Endothelial cell of hepatic sinusoid (primary cell): ENCODE data around the gene RABGAP1L.

ENCODE experiments used
- in situ Hi-C: cut with HindIII; loops from 2 replicates; pipeline ENCODE4 v1.10.0; 2017; ENCODE audit warnings: low sequenced_read_pairs

Gene RABGAP1L

DNA sequence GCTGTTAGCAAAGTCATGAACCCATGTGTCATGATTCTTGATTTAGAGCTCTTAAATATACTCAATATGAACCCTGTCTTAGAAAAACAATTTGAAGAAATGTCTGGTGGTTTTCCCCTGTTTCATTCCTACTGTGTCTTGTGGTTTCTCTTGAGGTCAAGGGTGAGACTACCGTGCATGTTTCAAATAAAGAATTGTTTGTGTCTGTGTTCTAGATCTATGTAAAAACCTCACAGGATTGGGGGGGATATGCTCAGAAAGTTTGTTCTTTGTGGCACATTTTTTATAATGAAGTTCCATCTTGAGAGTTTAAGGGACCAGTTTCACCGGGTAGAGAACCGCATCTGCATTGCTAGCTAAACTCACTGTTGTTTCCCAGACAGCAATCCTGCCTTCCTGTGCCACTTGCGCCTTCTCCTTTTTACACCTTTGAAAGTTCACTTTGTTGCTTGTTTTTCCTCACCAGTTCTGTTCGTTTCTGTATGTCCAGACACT, 809.5 kb downstream of the RABGAP1L start:
- in situ Hi-C loops: no loop called here

DNA sequence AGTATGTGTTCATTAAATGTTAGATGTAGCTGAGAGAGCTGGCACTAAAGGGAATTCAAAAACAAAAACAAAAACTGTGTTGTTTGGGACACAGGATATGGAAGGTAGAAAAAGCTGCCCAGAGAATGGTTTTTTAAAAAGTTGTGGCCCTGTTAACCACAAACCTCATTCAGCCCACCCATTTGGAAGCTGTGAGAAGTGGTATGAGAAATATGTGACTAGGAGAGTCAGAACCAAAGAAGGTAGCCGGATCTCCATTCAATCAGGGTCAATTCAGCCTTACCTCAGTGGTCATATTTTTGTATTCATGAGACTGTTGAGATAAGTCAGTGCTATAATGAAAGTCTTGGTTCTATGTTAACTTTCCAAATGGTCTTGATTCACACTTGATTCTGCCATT, 810.7 kb downstream of the RABGAP1L start:
- in situ Hi-C loops: no loop called here

DNA sequence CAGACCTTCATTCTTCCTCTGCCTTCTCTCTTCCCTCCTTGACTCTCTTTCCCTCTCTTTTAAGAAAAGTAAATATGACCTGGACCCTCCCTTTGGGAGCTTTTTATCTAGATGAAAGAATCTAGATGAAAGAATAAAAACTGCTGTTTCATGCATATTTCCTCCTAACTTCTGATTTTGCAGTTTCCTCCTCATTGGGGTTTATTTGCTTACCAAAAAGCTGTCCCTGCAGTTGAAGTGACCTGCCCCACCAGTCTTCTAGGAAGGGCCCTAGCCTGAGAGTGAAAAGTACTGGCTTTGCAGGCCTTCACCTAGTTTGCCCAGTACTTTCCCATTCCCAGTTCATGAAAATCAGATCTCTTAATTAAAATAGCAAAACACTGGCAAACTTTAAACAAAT, 812.1 kb downstream of the RABGAP1L start:
- in situ Hi-C loops: no loop called here

DNA sequence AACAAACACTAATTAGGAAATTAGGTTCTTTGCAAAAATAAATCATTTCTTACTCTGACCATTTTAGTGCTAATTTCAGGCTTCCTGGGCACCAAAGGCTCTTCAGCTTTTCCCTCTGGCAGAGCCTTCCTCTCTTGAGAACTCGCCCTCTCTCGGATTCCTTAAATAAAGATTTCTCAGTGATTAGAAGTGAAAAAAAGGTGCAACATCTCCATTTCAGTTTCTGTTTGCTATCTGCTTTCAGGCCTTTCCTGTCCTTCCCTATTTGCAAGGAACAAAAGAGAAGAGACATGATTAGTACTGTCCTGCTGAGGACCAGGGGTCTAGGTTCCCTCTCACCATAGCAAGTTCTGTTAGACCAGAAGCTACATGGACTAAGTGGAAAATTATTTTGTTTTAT, 812.6 kb downstream of the RABGAP1L start:
- in situ Hi-C loops: no loop called here

DNA sequence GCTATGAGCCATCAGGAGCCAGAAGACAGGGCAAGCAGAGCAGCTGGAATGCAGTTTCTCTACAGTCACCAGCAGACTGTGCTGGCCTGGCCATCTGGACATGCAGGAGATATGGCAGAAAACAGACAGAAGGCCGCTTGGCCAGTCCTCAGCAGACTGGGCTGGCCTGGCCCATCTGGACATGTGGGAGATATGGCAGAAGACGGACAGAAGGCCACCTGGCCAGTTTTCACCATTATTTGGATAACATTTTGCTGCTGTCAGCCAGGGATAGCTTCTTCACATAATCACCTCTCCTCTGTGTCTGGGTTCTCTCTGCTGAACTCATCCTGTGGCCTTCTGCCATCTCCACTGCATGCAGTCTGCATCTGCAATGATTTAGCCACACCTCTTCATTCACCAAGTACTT, 815.4 kb downstream of the RABGAP1L start:
- in situ Hi-C loops: loop anchor here (25.0 kb wide), 1 partner anchor 187 kb away; no protein-coding TSS in a partner anchor

DNA sequence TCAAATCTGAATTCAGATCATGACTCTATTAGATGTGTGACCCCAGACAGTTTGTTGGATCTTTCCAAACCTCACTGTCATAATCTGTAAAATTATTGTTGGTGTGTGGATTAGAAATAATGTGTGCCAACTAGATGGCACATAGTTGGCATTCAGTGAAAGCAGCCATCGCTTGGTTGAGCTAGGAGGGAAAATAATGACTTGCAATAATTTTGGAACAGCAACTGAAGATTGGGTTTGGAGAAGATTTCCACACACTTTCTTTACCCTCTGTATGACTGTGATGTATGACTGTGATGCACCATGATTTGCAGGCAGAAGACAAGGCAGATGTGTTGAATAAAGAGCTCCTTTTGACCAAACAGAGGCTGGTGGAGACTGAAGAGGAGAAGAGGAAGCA, 816.4 kb downstream of the RABGAP1L start:
- in situ Hi-C loops: loop anchor here (25.0 kb wide), 1 partner anchor 188 kb away; no protein-coding TSS in a partner anchor

DNA sequence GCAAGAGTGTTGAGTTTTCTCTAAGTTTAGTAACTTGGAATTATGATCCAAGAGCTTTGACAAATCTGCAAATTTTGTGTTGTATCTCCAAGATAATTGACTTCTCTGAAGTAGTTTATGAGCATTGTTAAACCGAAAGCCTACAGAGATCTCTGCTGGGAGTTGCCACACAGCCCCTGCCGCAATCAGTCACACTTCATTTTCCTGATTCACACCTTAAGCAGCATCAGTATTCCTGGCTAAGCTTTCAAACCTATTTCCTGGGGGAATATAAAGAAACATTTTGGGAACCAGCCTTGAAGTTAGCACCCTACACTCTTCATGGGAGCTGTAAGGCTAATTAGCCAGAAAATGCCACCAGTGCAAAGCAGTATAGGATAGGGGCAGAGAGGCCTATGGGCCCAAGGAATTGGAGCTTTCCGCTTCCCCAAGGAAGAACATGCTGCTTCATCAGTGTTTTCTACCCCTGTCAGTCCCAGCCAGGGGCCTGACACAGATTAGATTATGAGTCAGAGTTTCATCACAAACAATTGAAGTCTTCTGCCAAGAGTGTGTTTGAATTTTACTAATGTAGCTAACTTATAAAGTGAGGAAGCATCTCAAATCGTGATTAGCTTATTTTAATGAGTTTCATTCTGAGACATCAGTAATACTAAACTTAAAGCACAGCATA, 817.3 kb downstream of the RABGAP1L start:
- in situ Hi-C loops: loop anchor here (25.0 kb wide), 1 partner anchor 189 kb away; no protein-coding TSS in a partner anchor

DNA sequence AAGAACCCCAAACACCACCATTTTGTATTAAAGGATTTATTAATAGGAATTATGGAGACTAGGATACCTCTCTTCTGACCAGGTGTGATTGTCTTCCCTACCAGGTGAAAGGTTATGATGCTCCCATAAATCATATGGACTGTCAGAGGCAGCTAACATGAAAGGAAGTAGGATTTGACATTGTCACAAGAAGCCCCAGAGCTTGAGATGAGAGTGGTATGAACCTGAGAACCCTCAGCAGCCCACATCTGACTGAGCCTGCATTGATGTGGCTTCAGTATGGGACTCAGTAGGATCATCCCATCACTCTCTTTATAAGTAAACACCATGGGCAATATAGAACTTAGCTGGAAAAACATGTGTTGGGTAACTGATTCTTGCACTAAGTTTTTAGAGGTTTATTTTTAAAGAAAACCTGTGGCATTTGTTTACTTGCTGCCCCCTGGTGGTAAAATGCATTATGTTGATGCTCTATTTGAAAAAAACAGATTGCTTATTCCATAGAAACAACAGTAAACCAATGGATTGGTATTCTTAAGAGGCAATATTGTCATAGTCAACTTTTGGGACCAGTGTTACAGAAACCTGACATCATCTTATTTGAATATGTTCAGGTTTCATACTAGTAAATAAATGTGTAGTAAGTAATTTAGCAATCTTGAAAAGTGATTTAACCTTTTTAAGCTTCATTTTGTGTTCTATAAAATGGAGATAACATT, 823.8 kb downstream of the RABGAP1L start:
- in situ Hi-C loops: loop anchor here (25.0 kb wide), 1 partner anchor 196 kb away; no protein-coding TSS in a partner anchor

DNA sequence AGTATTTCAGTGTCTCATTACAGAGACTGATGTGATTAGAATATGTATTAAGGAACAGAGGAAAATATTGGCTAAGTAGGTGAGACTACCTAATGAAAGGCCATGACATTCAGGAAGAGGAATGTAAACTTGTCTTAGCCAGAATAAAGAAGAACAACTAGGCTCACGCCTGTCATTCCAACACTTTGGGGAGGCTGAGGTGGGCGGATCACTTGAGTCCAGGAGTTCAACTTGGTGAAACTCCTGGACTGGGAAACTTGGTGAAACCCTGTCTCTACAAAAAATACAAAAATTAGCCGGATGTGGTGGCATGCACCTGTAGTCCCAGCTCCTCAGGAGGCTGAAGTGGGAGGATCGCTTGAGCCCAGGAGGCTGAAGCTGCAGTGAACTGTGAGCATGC, 825.6 kb downstream of the RABGAP1L start:
- in situ Hi-C loops: loop anchor here (25.0 kb wide), 1 partner anchor 198 kb away; no protein-coding TSS in a partner anchor

DNA sequence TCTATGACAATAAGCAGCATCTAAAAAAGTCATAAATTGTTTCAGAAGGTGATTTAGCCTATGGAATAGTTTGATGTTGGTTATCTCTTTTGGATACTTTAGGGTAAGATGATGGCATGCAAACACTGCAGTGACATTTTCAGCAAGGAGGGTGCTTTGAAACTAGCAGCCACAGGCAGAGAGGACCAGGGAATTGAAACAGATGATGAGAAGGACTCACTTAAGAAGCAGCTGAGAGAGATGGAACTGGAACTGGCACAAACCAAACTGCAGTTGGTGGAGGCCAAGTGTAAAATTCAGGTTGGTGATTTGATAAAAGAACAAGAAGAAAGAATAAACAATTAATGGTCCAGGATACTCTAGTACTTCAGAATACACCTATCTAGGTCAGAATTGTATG, 829.2 kb downstream of the RABGAP1L start:
- in situ Hi-C loops: loop anchor here (25.0 kb wide), 1 partner anchor 201 kb away; no protein-coding TSS in a partner anchor

DNA sequence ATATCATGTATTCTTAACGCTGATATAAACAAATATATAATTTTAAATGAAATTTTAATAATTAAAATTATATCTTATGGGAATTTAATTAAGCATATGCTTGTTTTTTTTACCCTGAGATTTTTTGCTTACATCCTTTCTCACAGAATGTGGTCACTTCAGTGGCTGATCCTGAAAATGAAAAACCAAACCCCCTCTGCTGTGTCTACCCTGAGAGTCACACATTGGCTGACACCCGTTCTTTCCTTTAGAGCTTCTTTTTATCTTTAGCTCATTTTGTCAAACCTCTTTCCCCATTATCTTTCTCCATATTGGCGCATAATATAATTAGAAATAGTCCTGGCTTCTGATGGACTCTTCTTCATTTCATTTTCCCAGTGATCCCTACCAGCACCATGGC, 829.7 kb downstream of the RABGAP1L start:
- in situ Hi-C loops: loop anchor here (25.0 kb wide), 1 partner anchor 202 kb away; no protein-coding TSS in a partner anchor

DNA sequence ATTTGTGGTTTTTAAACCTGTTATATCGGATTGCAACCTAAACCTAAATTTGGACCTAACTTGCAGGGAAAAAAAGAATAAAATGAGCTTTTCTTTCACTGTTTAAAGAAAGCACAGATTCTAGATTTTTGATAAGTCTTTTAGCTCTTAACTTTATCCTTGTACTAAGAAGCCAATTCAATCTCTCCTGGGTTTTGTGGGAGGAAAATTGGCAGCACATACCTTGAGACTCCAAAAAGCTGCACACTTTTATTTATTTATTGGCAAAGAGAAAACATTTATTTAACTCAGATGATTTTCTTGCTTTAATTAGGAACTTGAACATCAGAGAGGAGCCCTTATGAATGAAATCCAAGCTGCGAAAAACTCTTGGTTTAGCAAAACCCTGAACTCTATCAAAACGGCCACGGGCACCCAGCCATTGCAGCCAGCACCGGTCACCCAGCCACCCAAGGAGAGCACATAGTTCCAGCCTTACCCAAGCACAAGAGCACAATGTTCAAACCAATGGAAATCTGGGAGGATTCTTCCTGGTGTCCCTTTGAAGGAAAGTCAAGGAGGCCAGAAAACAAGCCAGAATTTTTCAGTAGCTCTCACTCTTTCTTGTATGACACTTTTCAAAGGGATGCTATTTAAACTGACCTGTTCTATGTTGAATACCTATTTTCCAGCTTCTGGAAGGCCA, 830.4 kb downstream of the RABGAP1L start:
- in situ Hi-C loops: loop anchor here (25.0 kb wide), 1 partner anchor 202 kb away; no protein-coding TSS in a partner anchor

DNA sequence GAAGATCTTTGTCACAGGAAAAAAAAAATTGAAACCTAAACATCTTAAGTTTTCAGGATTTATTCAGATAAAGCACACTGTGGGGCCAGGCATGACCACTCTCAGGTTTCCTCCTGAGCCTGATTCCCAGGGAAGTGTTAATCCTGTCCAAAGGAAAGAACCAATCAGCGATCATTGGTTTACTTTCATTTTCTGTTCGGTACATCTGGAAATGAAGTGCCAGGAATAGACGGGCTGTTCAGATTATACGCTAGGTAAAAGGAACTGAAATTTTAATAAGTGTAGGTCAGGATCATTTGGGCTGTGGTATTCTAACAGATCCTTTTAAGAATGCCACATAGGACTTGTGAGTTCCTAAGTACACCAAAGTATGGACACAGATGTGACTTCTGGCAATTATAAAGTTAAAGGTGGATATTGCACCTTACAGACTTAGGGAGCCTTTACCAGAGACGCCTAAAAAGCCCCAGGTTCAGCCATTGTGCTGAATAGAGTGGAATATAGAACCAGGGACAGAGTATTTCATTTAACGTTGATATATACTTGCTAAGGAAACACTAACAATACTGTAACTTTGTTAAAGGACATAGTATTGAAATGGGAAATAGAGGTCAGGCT, 831.2 kb downstream of the RABGAP1L start:
- in situ Hi-C loops: loop anchor here (25.0 kb wide), 1 partner anchor 203 kb away; no protein-coding TSS in a partner anchor

DNA sequence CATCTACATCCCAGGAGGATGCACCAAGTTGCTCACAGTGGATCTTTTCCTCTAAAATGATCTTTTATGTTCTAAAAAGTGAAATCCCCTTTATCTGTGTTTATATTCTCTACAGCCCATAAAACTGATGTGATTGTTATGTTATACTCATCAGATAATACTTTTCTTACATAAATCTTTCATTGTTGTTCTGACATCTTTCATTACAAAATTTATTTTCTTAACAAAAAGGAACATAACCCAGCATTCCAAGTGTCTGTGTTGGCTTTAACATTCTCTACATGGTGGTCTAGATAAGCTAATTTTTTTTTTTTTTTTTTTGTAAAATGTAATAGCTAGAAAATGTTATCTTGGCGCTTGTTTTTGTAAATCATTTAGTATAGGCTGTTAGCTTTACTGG, 832.2 kb downstream of the RABGAP1L start:
- in situ Hi-C loops: loop anchor here (25.0 kb wide), 1 partner anchor 204 kb away; no protein-coding TSS in a partner anchor

DNA sequence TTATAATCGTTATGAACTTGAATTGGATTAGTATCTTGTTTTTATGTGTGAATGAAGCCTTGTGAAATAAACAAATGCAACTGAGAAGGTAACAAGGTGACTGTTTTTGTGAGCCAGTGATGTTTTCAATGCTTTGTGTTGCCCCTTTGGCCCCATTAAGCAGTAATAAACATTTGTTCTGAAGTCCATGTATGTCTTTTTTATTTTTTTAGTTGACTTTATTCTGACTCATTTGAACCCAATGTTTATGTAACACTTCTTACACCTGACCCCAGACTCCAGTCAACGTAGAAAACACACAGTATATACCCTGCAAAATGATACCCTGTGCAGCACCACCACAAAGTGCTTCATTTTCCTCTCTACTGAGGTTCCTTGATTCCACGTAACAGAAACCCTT, 835.8 kb downstream of the RABGAP1L start:
- in situ Hi-C loops: loop anchor here (25.0 kb wide), 1 partner anchor 208 kb away; no protein-coding TSS in a partner anchor

DNA sequence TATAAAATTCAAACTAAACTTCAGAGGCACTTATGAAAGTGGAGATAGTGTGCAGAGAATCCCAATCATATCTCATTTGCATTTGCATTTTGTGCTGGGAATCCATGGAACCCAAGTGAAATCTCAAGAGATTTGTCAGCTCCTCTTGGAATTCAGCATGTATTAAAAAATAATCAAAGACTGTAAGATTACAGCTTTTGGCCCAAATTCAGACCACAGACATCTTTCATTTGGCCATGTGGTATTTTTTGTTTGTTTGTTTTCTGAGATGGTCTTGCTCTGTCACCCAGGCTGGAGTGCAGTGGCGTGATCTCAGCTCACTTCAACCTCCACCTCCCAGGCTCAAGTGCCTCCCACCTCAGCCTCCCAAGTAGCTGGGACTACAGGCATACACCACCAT, 836.6 kb downstream of the RABGAP1L start:
- in situ Hi-C loops: loop anchor here (25.0 kb wide), 1 partner anchor 209 kb away; no protein-coding TSS in a partner anchor

DNA sequence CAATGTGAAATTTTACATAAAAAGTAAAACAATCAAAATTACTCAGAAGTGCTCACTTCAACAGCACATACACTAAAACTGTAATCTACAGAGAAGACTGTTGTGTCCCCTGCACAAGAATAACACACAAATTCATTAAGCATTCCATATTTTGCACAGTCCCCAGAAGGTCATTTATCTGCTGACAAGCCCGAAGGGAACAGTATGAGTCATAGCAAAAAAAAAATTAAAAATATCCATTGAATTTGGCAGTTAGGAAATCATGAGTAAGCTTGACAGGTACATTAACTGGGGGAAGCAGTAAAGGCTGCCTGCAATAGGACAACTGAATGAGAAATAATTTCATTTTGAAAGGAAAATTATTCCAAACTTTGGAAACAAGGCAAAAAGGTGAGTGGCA, 837.2 kb downstream of the RABGAP1L start:
- in situ Hi-C loops: loop anchor here (25.0 kb wide), 1 partner anchor 209 kb away; no protein-coding TSS in a partner anchor

DNA sequence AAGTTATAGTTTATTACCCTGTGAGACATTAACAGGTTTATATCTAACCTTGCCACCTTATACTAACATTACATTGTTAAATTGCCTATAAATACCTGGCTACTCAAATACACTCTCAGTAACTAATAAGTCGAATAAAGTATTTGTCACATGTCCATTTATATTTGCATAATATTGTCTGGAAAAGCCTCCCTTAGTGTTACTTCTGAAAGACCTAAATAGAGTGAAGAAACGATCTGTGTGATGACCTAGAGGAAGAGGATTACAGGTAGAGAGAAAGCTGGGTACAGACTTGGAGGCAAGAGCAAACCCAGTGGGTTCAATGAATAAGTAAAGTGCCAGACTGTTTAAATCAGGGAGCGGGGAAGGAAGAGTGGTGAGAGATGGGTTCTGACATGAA, 837.7 kb downstream of the RABGAP1L start:
- in situ Hi-C loops: loop anchor here (25.0 kb wide), 1 partner anchor 210 kb away; no protein-coding TSS in a partner anchor

DNA sequence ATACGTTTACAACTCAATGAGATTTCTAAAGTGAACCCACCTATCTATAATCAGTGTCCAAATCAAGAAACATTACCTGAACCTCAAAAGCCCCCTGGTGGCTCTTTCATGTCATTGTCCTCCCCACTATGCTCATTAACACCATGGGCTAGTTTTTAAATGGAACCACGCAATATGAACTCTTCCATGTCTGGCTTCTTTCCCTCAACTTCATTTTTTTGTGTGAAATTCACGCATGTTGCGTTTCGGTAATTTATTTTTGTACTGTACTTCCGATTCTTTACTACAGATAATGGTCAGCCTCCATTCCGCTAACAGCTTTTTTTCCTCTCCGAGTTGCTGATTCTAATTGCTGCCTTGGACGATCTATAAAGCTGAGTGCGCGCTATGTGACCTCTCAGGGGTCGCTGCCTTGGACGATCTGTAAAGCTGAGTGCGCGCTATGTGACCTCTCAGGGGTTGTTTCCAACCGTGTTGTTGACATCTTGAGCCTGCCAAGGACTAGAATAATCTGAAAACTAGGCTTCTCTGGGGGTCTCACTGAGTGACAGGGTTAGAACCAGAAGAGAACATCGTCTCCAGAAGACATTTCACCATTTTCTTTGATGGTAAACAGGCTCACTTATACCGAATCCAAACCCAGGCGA, 839.4 kb downstream of the RABGAP1L start:
- in situ Hi-C loops: loop anchor here (25.0 kb wide), 1 partner anchor 211 kb away; no protein-coding TSS in a partner anchor
